Retina (tissue), 1 donor: ENCODE results near the gene HAGHL.

Source experiments
- DNase-seq: peaks from one replicate; pipeline ENCODE4 v3.0.0-alpha.2; 2016

Gene HAGHL

GRCh38 chr16:776824-777223 lies 49.9 kb downstream of the HAGHL start:
- DNase-seq = no peak

- no peak for DNase-seq
Measured at GRCh38 chr16:777826-778225, 50.9 kb downstream of the HAGHL start.

GRCh38 chr16:778447-778846 lies 51.5 kb downstream of the HAGHL start:
- no peak for DNase-seq

- no peak for DNase-seq
Measured at GRCh38 chr16:778909-779527, 52.1 kb downstream of the HAGHL start.
